SK-MEL-5 (cell line): ENCODE measurements around the gene PKD1L1. TPM values are rescaled to one million over a fixed set of nuclear protein-coding genes. Genes with fewer than 3 reads are reported as not detected.
"Not testable (repeated sequence)": the region's sequence is repeated elsewhere in the genome, so short reads cannot be mapped to it uniquely, and the experiment has no call there.

Experiments
- DNase-seq: peaks from one replicate; pipeline ENCODE4 v3.0.0-alpha.2; 2016; ENCODE audit warnings: low read depth, low spot score
- in situ Hi-C: cut with HindIII; loops from 2 replicates; pipeline ENCODE4 v1.10.0; 2016; ENCODE audit warnings: low sequenced_read_pairs, high pct_unique_total_duplicates, low pct_unique_long_range_greater_than_20kb
- polyA plus RNA-seq, 2 experiments: library from polyadenylated mRNA; depleted of rRNA; stranded (reverse); fragments of >200 nt; gene quantifications; 2 replicates each; pipeline ENCODE4 v1.2.3, GENCODE V29; 2015
- total RNA-seq: library from RNA; depleted of rRNA; stranded (reverse); fragments of >200 nt; shearing (Covaris generic); gene quantifications from 2 replicates; pipeline ENCODE4 v1.2.3, GENCODE V29; 2014; rRNA removed

The PKD1L1 gene, protein sequence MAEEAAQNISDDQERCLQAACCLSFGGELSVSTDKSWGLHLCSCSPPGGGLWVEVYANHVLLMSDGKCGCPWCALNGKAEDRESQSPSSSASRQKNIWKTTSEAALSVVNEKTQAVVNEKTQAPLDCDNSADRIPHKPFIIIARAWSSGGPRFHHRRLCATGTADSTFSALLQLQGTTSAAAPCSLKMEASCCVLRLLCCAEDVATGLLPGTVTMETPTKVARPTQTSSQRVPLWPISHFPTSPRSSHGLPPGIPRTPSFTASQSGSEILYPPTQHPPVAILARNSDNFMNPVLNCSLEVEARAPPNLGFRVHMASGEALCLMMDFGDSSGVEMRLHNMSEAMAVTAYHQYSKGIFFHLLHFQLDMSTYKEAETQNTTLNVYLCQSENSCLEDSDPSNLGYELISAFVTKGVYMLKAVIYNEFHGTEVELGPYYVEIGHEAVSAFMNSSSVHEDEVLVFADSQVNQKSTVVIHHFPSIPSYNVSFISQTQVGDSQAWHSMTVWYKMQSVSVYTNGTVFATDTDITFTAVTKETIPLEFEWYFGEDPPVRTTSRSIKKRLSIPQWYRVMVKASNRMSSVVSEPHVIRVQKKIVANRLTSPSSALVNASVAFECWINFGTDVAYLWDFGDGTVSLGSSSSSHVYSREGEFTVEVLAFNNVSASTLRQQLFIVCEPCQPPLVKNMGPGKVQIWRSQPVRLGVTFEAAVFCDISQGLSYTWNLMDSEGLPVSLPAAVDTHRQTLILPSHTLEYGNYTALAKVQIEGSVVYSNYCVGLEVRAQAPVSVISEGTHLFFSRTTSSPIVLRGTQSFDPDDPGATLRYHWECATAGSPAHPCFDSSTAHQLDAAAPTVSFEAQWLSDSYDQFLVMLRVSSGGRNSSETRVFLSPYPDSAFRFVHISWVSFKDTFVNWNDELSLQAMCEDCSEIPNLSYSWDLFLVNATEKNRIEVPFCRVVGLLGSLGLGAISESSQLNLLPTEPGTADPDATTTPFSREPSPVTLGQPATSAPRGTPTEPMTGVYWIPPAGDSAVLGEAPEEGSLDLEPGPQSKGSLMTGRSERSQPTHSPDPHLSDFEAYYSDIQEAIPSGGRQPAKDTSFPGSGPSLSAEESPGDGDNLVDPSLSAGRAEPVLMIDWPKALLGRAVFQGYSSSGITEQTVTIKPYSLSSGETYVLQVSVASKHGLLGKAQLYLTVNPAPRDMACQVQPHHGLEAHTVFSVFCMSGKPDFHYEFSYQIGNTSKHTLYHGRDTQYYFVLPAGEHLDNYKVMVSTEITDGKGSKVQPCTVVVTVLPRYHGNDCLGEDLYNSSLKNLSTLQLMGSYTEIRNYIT (N-terminal part only)
- 0.51 and 0.58 TPM in 2 replicates for total RNA-seq
- polyA plus RNA-seq (2015; cell fraction: cytosol; rRNA removed): 0.21 and 0.41 TPM in 2 replicates
- polyA plus RNA-seq (2015; cell fraction: nucleus; rRNA removed): 3.6 and 3.9 TPM in 2 replicates

DNA sequence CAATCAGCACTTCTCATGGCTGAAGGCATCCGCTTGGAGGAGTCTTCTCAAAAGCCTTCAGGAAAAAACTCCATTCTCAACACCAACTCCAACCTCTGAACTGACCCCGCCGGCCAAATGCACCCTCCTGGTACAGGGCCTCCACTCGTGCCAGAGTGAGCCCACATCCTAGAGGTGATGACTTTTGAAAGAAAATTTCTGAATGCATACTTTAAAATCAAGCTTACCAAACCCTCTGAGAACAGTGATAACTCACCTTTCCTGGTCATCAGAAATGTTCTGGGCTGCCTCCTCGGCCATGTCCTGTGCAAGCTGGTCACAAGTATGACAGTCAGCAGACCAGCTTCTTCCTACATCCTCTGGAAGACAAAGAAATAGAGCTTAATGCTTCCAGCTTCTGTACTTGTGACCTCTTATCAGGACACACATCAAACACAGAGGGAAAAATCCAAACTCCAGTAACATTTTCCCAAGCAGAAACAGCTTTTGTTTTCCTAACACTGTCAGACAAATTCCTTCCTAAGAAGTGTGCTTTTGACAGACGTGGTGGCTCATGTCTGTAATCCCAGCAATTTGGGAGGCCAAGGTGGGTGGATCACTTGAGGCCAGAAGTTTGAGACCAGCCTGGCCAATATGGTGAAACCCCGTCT, at the start of gene PKD1L1:
PKD1L1 (minus strand) TSS at position 326 of the 650 bp plus-strand sequence; CDS start at position 300, 26 bp downstream.
- peak; percentile 44 for DNase-seq
- in situ Hi-C loops: no loop called here

DNA sequence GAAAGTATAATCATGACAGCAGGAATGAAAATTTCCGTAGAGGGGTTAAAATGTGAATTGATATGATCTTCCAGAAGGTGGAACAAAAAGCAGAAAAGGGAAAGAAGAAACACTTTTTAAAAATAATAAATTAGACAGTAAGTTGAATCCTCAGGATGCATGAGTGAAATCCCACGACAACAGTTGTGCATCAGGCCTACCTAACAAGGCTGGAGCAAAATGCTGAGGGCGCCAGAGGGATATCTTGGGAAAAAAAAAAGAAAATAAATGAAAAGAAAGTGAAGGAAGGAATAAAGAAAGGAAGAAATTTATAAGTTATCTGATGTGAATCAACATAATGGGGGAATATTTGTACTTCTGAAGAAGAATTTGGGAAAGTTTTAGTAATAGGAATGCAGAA, 44.2 kb upstream of the PKD1L1 start:
- peak; percentile 52 for DNase-seq
- in situ Hi-C loops: loop anchor here (5.0 kb wide), 1 partner anchor 85 kb away; no protein-coding TSS in a partner anchor

DNA sequence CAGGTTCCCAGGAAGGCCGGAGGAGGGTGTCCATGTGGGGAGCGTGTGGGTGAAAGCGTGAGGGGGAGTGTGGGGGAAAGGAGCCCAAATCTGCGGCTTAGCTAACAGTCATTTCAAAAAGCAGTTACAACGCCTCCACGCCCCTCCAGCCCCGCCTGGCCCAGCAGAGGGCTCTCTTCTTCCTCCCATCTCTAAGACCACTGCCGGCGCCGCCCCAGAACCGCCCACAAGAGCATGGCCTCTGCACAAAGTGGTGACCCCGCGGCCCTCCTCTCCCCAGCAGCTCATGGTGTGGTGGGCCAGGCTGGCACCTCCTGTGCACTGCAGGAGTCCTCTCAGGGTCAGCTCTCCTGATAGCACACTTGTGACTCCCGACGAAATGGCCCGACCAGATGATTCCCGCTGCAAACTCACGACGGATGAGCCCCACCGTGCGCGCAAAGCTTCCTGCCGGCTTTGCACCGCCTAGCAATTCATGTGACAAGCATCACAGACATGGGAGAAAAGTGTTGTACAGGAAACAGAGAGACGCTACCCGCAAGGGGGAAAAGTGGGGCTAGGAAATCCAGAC, 43.6 kb upstream of the PKD1L1 start:
- DNase-seq: peak; percentile 97
- in situ Hi-C loops: loop anchor here (5.0 kb wide), 1 partner anchor 85 kb away; no protein-coding TSS in a partner anchor

DNA sequence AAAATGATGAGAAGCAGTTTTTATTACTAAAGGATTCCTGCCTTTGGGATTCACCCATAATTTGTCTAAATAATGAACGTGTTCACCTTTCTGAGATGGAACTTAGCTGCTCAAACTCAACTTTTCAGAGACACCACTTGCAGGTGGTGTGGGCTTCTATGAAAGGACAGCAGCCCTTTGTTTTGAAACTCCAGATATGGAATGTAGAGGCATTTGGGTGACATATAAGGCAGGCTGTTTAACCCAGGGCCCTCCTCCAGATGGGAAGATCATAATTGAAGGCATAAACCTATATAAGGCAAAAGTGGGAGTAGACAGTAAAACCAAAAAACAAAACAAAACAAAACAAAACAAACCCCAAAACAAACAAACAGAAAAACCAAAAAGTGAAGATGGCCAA, 43.0 kb upstream of the PKD1L1 start:
- in situ Hi-C loops: loop anchor here (5.0 kb wide), 1 partner anchor 86 kb away; no protein-coding TSS in a partner anchor
- peak; percentile 71 for DNase-seq

DNA sequence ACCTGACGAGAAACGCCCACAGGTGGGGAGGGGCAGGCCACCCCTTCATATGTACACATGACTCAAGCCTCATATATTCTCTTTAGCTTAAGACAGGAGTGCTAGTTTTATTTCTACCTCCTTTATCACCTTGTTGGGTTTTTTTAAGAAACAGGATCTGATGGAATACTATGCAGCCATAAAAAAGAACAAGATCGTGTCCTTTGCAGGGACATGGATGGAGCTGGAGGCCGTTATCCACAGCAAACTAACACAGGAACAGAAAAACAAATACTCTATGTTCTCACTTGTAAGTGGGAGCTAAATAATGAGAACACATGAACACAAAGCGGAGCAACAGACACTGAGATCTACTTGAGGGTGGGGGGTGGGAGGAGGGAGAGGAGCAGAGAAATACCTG, 42.3 kb upstream of the PKD1L1 start:
- no peak for DNase-seq
- in situ Hi-C loops: loop anchor here (5.0 kb wide), 1 partner anchor 87 kb away; no protein-coding TSS in a partner anchor

DNA sequence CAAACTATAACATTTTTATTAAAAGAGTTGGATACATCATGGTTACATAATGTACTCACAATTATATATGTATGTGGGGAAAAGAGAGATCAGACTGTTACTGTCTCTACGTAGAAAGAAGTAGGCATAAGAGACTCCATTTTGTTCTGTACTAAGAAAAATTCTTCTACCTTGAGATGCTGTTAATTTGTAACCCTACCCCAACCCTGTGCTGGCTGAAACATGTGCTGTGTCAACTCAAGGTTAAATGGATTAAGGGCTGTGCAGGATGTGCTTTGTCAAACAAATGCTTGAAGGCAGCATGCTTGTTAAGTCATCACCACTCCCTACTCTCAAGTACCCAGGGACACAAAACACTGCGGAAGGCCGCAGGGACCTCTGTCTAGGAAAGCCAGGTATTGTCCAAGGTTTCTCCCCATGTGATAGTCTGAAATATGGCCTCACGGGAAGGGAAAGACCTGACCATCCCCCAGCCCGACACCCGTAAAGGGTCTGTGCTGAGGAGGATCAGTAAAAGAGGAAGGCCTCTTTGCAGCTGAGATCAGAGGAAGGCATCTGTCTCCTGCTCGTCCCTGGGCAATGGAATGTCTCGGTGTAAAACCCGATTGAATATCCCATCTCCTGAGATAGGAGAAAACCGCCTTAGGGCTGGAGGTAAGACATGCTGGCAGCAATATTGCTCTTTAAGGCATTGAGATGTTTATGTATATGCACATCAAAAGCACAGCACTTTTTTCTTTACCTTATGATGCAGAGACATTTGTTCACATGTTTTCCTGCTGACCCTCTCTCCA, 41.5 kb upstream of the PKD1L1 start:
- not testable (repeated sequence) for DNase-seq
- in situ Hi-C loops: loop anchor here (5.0 kb wide), 1 partner anchor 87 kb away; no protein-coding TSS in a partner anchor

DNA sequence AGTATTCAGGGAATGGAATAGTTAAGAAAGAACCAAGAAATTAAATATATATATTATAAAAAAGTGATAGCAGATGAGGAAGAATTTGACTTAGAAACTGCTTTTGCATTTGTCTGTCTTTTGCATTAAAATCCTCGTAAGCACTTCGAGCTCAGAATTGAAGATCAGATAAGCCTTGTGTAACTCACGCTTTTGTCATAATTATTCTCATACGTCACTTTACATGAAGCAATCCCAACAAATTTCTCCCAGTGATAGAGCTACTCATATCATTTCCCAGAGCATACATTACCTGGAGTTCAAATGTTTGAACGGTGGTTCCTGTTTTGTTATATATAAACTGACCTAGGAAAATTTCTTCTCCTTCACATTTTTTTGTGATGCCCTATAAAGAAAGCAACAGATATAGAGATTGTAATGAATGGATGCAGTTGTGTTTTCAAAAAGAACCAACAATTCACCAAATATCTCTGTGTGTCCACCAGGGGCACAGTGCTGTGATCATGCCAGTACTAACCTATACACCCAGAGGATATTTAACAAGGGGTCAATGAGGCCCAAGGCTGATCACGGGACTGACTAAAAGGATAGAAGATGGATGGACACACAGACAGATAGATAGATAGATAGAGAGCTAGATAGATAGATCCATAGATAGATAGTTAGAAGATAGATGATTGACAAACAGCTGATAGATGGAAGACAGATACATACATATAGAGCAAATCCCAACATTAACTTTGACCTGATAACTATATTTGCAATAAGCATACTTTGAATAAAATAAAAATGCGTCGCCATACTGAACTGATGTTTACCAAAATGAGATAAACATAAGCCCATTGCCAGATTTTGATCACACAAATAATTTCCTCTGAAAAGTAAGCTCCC, 40.5 kb upstream of the PKD1L1 start:
- in situ Hi-C loops: no loop called here
- DNase-seq: peak; percentile 86

DNA sequence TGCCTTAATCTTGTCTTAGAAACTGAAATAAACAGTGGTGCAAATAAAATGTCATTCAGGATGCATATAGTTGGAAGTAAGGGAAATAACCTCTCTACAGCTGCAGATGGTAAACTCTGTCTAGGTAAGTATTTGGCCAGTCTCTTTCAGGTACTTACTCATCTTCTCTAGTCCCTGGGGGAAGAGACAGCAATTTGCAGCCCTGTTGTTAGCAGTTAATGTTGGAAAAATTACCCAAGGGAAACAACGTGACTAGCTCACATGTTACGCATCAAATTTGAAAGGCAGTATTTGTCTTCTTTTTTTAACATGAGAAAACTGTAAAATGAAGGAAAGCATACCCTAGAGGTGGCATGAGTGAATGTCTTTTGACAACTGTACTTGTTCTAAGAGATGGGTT, 34.3 kb upstream of the PKD1L1 start:
- in situ Hi-C loops: no loop called here
- DNase-seq: peak; percentile 99

DNA sequence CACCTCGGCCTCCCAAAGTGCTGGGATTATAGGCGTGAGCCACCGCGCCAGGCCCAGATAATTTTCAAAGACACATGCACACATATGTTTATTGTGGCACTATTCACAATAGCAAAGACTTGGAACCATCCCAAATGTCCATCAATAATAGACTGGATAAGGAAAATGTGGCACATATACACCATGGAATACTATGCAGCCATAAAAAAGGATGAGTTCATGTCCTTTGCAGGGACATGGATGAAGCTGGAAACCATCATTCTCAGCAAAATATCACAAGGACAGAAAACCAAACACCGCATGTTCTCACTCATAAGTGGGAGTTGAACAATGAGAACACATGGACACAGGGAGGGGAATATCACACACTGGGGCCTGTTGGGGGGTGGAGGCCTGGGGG, 32.4 kb upstream of the PKD1L1 start:
- DNase-seq, in situ Hi-C loops: not testable (repeated sequence)

DNA sequence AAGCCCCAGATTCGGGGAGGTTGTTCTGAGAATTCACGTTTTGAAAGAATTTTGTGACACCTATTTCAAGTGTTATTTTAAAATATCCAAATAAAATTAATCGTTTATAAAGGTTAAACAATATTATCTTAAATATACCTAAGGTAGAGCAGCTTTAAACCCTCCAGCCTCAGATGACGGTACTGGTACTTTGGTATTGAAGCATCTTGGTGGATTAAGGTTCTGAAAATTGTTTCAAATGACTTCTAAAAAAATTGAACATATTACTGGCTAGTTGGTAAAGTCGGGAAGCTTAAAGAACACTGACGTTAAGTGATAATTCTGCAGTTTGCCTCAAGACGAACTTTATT, 31.5 kb upstream of the PKD1L1 start:
- in situ Hi-C loops: no loop called here
- DNase-seq: no peak

DNA sequence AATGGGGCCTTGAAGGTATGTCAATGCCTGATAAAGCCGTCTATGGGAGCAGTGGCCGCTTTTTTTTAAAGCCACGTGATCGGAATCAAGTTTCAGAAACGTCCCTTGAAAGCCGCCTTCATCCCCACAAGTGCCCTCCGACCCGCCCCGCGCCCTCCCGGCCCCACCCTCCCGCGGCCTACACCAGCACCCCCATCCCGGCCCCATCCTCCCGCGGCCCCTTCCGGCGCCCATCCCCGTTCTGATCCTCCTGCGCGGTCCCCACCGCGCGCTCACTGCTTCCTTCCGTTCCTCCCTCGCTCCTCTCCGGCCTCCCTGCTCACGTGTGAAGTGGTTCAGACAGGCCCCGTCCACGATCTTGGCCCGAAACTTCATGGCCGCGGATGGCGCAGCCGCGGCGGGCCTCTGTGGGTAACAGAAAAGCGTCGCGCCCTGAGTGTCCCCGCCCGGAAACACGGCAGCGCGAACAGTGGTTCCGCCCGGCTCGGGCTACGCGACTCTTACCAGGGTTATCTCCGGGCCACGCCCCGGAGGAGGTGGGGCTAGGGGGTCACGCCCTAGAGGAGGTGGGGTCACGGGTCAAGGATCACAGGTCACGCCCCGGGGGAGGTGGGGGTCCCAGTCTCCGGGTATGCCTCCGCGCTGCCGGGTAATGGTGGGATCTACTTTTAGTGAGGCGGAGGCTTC, 31.0 kb upstream of the PKD1L1 start, which contains the start of gene HUS1:
HUS1 (minus strand) TSS at position 471 of the 687 bp plus-strand sequence; CDS start at position 375, 96 bp downstream.
- in situ Hi-C loops: no loop called here
- peak; percentile 92 for DNase-seq

DNA sequence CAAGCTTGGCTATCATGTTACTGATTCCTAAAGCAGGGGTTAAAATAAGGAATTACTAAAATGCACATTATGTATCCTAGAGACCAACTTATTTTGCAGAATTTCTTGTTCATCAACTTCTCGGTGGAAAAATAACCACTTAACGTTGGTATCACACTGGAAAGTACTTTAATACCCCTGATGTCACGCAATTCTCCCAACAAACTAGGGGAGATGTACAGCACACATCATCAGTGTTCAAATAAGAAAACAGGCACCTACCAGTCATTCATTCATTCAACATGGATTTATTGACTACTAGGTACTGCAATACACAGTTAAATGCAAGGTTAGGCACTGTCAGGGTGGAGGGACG, 30.5 kb upstream of the PKD1L1 start:
- in situ Hi-C loops: no loop called here
- DNase-seq: no peak

DNA sequence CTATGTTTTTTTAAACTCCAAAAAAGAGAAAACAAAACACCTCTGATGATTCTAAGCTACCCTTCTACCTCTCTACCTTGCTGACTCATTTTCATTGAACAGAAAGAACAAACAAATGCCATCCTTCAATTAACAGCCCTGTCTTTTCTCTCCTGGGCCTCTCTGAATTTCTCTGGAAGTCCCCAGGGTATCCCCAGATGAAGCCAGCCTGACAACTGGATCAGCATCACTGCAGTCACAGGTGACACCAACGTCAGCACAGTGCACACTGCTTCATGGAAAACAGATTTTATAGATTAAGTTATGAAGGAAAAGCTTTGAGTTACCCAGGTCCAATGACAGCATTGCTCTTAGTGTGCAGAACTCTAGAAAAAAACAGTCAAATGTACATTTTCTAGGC, 25.5 kb upstream of the PKD1L1 start:
- in situ Hi-C loops: no loop called here
- no peak for DNase-seq

DNA sequence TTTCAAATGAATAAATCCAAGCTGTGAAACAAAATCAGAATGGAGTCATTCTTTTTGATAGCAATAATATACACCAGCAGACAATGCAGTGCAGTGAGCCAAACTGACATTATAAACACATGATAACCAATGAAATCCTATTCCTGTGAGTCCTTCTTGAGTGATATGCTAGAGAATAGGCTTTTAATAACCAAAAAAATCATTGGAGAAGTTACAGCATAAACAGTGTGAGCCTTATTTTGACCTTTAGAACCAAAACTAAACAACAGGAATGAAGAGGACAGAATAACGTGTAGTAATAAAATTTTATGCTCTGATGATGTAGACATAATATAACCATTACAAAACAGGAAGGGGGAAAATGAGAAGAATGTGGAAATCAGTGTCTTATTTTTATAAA, 22.5 kb upstream of the PKD1L1 start:
- DNase-seq: peak; percentile 55
- in situ Hi-C loops: no loop called here
